Neural cell (in vitro differentiated cells): ENCODE results near the gene SLC1A1. TPM values are rescaled to one million over a fixed set of nuclear protein-coding genes. Genes with fewer than 3 reads are reported as not detected.

Source experiments
- H2AFZ ChIP-seq: fragments of 200-600, 300-800 bp; sonication (generic), shearing (Covaris generic); 2 replicates; pipeline ENCODE4 v1.6.0; 2014; ENCODE audit warnings: low read depth, mild to moderate bottlenecking, antibody characterized with exemption, low read length, moderate library complexity
- H3F3A ChIP-seq: fragments of 200-600 bp; shearing (Covaris generic); 2 replicates; pipeline ENCODE4 v1.6.1; 2016; ENCODE audit warnings: mild to moderate bottlenecking, moderate library complexity, mixed read lengths, antibody characterized with exemption, low read length; ENCODE audit not compliant: insufficient read depth, poor library complexity, severe bottlenecking
- H3K27ac ChIP-seq: fragments of 200-600, 300-800 bp; sonication (generic), shearing (Covaris generic); 2 replicates; pipeline ENCODE4 v1.5.1; 2014; ENCODE audit warnings: mild to moderate bottlenecking, low read length, moderate library complexity
- H3K27me3 ChIP-seq: fragments of 300-800, 200-600 bp; sonication (generic), shearing (Covaris generic); 2 replicates; pipeline ENCODE4 v1.6.0; 2014; ENCODE audit warnings: mild to moderate bottlenecking, low read depth, low read length, moderate library complexity; ENCODE audit not compliant: insufficient read depth
- H3K36me3 ChIP-seq: fragments of 300-800, 200-600 bp; sonication (generic), shearing (Covaris generic); 2 replicates; pipeline ENCODE4 v1.5.1; 2014; ENCODE audit warnings: mild to moderate bottlenecking, antibody characterized with exemption, low read length, moderate library complexity; ENCODE audit not compliant: insufficient read depth
- H3K4me2 ChIP-seq: fragments of 300-800, 200-600 bp; sonication (generic), shearing (Covaris generic); 2 replicates; pipeline ENCODE4 v1.6.0; 2014; ENCODE audit warnings: mild to moderate bottlenecking, low read length
- H3K4me3 ChIP-seq: fragments of 300-800, 200-600 bp; sonication (generic), shearing (Covaris generic); 2 replicates; pipeline ENCODE4 v1.5.1; 2014; ENCODE audit warnings: mild to moderate bottlenecking, low read length, moderate library complexity
- H3K79me2 ChIP-seq: fragments of 200-600 bp; shearing (Covaris generic); replicated peaks from 2 replicates; pipeline ENCODE4 v1.6.0; 2014; ENCODE audit warnings: mild to moderate bottlenecking, low read length, moderate library complexity; ENCODE audit not compliant: insufficient read depth
- H3K9ac ChIP-seq: fragments of 300-800, 200-600 bp; sonication (generic), shearing (Covaris generic); 2 replicates; pipeline ENCODE4 v1.6.1; 2016; ENCODE audit warnings: mild to moderate bottlenecking, low read length, mixed read lengths
- H3K9me2 ChIP-seq: fragments of 200-600 bp; shearing (Covaris generic); 2 replicates; pipeline ENCODE4 v1.6.1; 2016; ENCODE audit warnings: mild to moderate bottlenecking, low read length, mixed read lengths; ENCODE audit not compliant: insufficient read depth
- H3K9me3 ChIP-seq: fragments of 200-600, 300-800 bp; sonication (generic), shearing (Covaris generic); 2 replicates; pipeline ENCODE4 v1.6.1; 2016; ENCODE audit warnings: mild to moderate bottlenecking, mixed run types, low read length, moderate library complexity, mixed read lengths
- H4K20me1 ChIP-seq: fragments of 200-600 bp; shearing (Covaris generic); 2 replicates; pipeline ENCODE4 v1.6.1; 2016; ENCODE audit warnings: mild to moderate bottlenecking, mixed run types; ENCODE audit not compliant: insufficient read depth
- EP300 ChIP-seq: fragments of 450-650 bp; conservative IDR thresholded peaks from 2 replicates; pipeline ENCODE4 v1.6.1; 2014; ENCODE audit warnings: antibody characterized with exemption, mild to moderate bottlenecking, moderate library complexity; ENCODE audit not compliant: poor library complexity, severe bottlenecking
- EZH2 ChIP-seq: fragments of 200-600, 300-800 bp; shearing (Covaris generic), sonication (generic); IDR thresholded peaks from 2 replicates; pipeline ENCODE4 v1.6.1; 2014; ENCODE audit warnings: antibody characterized with exemption, low read length, borderline replicate concordance, mild to moderate bottlenecking; ENCODE audit not compliant: insufficient read depth, poor library complexity, severe bottlenecking
- MXI1 ChIP-seq: fragments of 450-650 bp; conservative IDR thresholded peaks from 2 replicates; pipeline ENCODE4 v1.6.1; 2014; ENCODE audit warnings: antibody characterized with exemption, mild to moderate bottlenecking; ENCODE audit not compliant: poor library complexity, severe bottlenecking
- POLR2AphosphoS5 ChIP-seq: IDR thresholded peaks from 2 replicates; pipeline ENCODE4 v1.6.1; 2012
- RAD21 ChIP-seq: fragments of 450-650 bp; conservative IDR thresholded peaks from 2 replicates; pipeline ENCODE4 v1.6.1; 2014; ENCODE audit warnings: antibody characterized with exemption, mild to moderate bottlenecking, moderate library complexity
- SMC3 ChIP-seq: fragments of 450-650 bp; conservative IDR thresholded peaks from 2 replicates; pipeline ENCODE4 v1.6.1; 2014; ENCODE audit warnings: antibody characterized with exemption, mild to moderate bottlenecking, moderate library complexity; ENCODE audit not compliant: poor library complexity
- TAF1 ChIP-seq: IDR thresholded peaks from 2 replicates; pipeline ENCODE4 v1.6.1; 2012; ENCODE audit warnings: low read depth
- polyA plus RNA-seq: library from polyadenylated mRNA; depleted of rRNA; stranded (reverse); fragments of >200 nt; gene quantifications from 2 replicates; pipeline ENCODE4 v1.2.3, GENCODE V29; 2014
- TF ChIP-seq, protein P1 (sequence below): IDR thresholded peaks from 2 replicates; pipeline ENCODE4 v1.6.1; 2012; ENCODE audit warnings: borderline replicate concordance
- TF ChIP-seq, protein P2 (sequence below): fragments of 450-650 bp; IDR thresholded peaks from 2 replicates; pipeline ENCODE4 v1.5.1; 2014; ENCODE audit warnings: antibody characterized with exemption, mild to moderate bottlenecking, moderate library complexity; ENCODE audit not compliant: poor library complexity, severe bottlenecking

SLC1A1 gene
- polyA plus RNA-seq, 1 donor from 2014 or later: 30.8 TPM

DNA sequence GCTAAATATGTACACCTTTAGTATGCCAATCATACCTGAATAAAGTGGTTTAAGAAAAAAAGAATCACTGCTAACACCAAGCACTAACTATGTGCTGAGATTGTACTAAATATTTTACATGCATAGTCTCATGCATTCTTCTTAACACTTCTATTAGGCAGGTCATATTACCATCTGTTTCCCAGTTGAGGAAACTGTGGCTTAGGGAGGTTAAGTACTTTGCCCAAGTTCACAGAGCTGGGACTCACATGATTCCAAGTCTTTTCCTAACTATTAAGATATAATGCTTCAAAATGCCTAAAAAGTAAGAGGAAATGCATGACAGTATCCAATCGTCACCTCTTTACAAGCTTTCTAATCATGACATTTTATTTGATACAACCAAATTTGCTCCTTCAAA is 102.6 kb downstream of the SLC1A1 start:
- H3K27me3 ChIP-seq: no peaks in the 10 kb centered on the region
- TF ChIP-seq TAF1 (no peak), EP300 (no peak), POLR2AphosphoS5 (no peak), EZH2 (no peak), SMC3 (no peak), MXI1 (no peak), RAD21 (no peak)
- TF ChIP-seq, protein P1, sequence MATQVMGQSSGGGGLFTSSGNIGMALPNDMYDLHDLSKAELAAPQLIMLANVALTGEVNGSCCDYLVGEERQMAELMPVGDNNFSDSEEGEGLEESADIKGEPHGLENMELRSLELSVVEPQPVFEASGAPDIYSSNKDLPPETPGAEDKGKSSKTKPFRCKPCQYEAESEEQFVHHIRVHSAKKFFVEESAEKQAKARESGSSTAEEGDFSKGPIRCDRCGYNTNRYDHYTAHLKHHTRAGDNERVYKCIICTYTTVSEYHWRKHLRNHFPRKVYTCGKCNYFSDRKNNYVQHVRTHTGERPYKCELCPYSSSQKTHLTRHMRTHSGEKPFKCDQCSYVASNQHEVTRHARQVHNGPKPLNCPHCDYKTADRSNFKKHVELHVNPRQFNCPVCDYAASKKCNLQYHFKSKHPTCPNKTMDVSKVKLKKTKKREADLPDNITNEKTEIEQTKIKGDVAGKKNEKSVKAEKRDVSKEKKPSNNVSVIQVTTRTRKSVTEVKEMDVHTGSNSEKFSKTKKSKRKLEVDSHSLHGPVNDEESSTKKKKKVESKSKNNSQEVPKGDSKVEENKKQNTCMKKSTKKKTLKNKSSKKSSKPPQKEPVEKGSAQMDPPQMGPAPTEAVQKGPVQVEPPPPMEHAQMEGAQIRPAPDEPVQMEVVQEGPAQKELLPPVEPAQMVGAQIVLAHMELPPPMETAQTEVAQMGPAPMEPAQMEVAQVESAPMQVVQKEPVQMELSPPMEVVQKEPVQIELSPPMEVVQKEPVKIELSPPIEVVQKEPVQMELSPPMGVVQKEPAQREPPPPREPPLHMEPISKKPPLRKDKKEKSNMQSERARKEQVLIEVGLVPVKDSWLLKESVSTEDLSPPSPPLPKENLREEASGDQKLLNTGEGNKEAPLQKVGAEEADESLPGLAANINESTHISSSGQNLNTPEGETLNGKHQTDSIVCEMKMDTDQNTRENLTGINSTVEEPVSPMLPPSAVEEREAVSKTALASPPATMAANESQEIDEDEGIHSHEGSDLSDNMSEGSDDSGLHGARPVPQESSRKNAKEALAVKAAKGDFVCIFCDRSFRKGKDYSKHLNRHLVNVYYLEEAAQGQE: no peak
- TF ChIP-seq, protein P2, sequence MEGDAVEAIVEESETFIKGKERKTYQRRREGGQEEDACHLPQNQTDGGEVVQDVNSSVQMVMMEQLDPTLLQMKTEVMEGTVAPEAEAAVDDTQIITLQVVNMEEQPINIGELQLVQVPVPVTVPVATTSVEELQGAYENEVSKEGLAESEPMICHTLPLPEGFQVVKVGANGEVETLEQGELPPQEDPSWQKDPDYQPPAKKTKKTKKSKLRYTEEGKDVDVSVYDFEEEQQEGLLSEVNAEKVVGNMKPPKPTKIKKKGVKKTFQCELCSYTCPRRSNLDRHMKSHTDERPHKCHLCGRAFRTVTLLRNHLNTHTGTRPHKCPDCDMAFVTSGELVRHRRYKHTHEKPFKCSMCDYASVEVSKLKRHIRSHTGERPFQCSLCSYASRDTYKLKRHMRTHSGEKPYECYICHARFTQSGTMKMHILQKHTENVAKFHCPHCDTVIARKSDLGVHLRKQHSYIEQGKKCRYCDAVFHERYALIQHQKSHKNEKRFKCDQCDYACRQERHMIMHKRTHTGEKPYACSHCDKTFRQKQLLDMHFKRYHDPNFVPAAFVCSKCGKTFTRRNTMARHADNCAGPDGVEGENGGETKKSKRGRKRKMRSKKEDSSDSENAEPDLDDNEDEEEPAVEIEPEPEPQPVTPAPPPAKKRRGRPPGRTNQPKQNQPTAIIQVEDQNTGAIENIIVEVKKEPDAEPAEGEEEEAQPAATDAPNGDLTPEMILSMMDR: no peak
- H3K36me3 ChIP-seq: no peaks in the 10 kb centered on the region
- no peaks in the 10 kb centered on the region for H3K9me3 ChIP-seq
- no peak overlapping the region for H3K4me2 ChIP-seq
- no peaks in the 10 kb centered on the region for H3K79me2 ChIP-seq
- no peaks in the 10 kb centered on the region for H4K20me1 ChIP-seq
- no peaks in the 10 kb centered on the region for H3K9me2 ChIP-seq
- H2AFZ ChIP-seq: no peak overlapping the region
- H3K9ac ChIP-seq: no peak overlapping the region
- no peak overlapping the region for H3K27ac ChIP-seq
- no peaks in the 10 kb centered on the region for H3F3A ChIP-seq
- H3K4me3 ChIP-seq: no peak overlapping the region

DNA sequence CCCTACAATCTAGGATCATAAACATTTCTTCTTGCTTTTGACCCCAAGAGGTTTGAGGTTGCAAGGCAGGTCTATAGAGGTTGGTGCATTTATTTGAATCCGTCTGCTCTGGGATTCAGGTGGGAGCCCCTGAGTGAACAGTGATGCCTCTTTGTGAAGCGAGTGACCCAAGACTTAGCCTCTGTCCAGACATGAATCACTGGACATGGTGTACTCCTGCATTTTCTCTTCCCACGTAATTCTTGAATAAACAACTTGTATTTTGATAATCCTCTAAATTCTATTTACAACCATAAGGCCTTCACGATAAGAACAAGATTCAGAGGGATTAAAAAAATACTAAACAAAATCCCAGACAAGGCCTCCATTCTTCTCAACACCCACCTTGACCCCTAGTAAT is 104.3 kb downstream of the SLC1A1 start:
- H2AFZ ChIP-seq: no peak overlapping the region
- H3K27ac ChIP-seq: no peak overlapping the region
- no peak overlapping the region for H3K4me3 ChIP-seq
- no peaks in the 10 kb centered on the region for H3K36me3 ChIP-seq
- no peaks in the 10 kb centered on the region for H3K79me2 ChIP-seq
- no peaks in the 10 kb centered on the region for H3K9me3 ChIP-seq
- no peaks in the 10 kb centered on the region for H3K9me2 ChIP-seq
- TF ChIP-seq, protein P1: no peak
- TF ChIP-seq, protein P2: no peak
- no peak for TF ChIP-seq EZH2
- TF ChIP-seq EP300: no peak
- no peak for TF ChIP-seq MXI1
- TF ChIP-seq POLR2AphosphoS5: no peak
- no peak for TF ChIP-seq SMC3
- no peak for TF ChIP-seq TAF1
- no peak for TF ChIP-seq RAD21
- H3K27me3 ChIP-seq: no peaks in the 10 kb centered on the region
- H3K9ac ChIP-seq: no peak overlapping the region
- H3F3A ChIP-seq: no peaks in the 10 kb centered on the region
- no peak overlapping the region for H3K4me2 ChIP-seq
- H4K20me1 ChIP-seq: no peaks in the 10 kb centered on the region
